HepG2 (cell line): ENCODE results near the gene ORM1. TPM values are rescaled to one million over a fixed set of nuclear protein-coding genes. Genes with fewer than 3 reads are reported as not detected.

Experiments
- AHDC1 ChIP-seq: sonication (generic); formaldehyde crosslinking; IDR thresholded peaks from 2 replicates; pipeline ENCODE4 v1.5.1; 2020; ENCODE audit warnings: mild to moderate bottlenecking, missing genetic modification reagents, borderline replicate concordance
- ATRX ChIP-seq: sonication (generic); formaldehyde crosslinking; IDR thresholded peaks from 2 replicates; pipeline ENCODE4 v1.4.0; 2020; ENCODE audit warnings: missing genetic modification reagents, borderline replicate concordance
- BRD4 ChIP-seq: sonication (generic); formaldehyde crosslinking; IDR thresholded peaks from 2 replicates; pipeline ENCODE4 v1.4.0; 2020; ENCODE audit warnings: missing genetic modification reagents
- CBFB ChIP-seq: sonication (generic); formaldehyde crosslinking; IDR thresholded peaks from 2 replicates; pipeline ENCODE4 v1.4.0; 2020; ENCODE audit warnings: missing genetic modification reagents
- HDAC6 ChIP-seq: fragments of 200-600 bp; sonication (generic); IDR thresholded peaks from 2 replicates; pipeline ENCODE4 v1.7.0; 2017; ENCODE audit warnings: mild to moderate bottlenecking, antibody characterized with exemption, low read length, low read depth
- HNF1A ChIP-seq, 2 experiments: sonication (generic) in 1 of 2; formaldehyde crosslinking in 1 of 2; IDR thresholded peaks; 2 replicates each; pipeline versions ENCODE4 v1.4.0 to v1.6.1; 2016 to 2020; ENCODE audit warnings: borderline replicate concordance in 1 of 2, low read depth in 1 of 2, mild to moderate bottlenecking in 1 of 2, missing genetic modification reagents in 1 of 2
- MED8 ChIP-seq: sonication (generic); formaldehyde crosslinking; IDR thresholded peaks from 2 replicates; pipeline ENCODE4 v1.8.1; 2023; ENCODE audit warnings: mild to moderate bottlenecking, missing genetic modification reagents; ENCODE audit not compliant: insufficient replicate concordance
- MTA1 ChIP-seq: sonication (generic); formaldehyde crosslinking; IDR thresholded peaks from 2 replicates; pipeline ENCODE4 v1.4.0; 2020; ENCODE audit warnings: missing genetic modification reagents, mild to moderate bottlenecking, borderline replicate concordance
- NFE2L2 ChIP-seq: fragments of 150-350 bp; IDR thresholded peaks from 2 replicates; pipeline ENCODE4 v1.6.1; 2014; ENCODE audit warnings: low read length
- SRSF1 ChIP-seq: fragments of 200-400 bp; formaldehyde crosslinking; optimal IDR thresholded peaks from 2 replicates; pipeline ENCODE3; 2017; ENCODE audit warnings: mild to moderate bottlenecking, low read depth, low read length, moderate library complexity
- XBP1 ChIP-seq: sonication (generic); formaldehyde crosslinking; IDR thresholded peaks from 2 replicates; pipeline ENCODE4 v1.5.0; 2020; ENCODE audit warnings: missing genetic modification reagents
- ZNF17 ChIP-seq: sonication (generic); formaldehyde crosslinking; IDR thresholded peaks from 2 replicates; pipeline ENCODE4 v1.5.0; 2020; ENCODE audit warnings: mild to moderate bottlenecking, missing genetic modification reagents
- ZNF644 ChIP-seq: IDR thresholded peaks from 2 replicates; pipeline ENCODE4 v1.6.1; 2016; ENCODE audit warnings: low read depth
- ZSCAN31 ChIP-seq: sonication (generic); formaldehyde crosslinking; IDR thresholded peaks from 2 replicates; pipeline ENCODE4 v1.5.0; 2020; ENCODE audit warnings: low read depth, mild to moderate bottlenecking, missing genetic modification reagents
- polyA plus RNA-seq, 8 experiments: library from polyadenylated mRNA; depleted of rRNA in 3 of 8; stranded (reverse) in 7 of 8; unstranded in 1 of 8; fragments of >200 nt; fragmentation: Illumina TruSeq in 4 of 8; extraction: Trizol in 4 of 8; gene quantifications; 2 replicates each; pipeline versions ENCODE4 v1.2.1 to v1.2.3, GENCODE V29; 2011 to 2016; ENCODE audit warnings: low read depth in 4 of 8, missing spikeins in 1 of 8, mixed read lengths in 1 of 8; ENCODE audit not compliant: insufficient read depth in 1 of 8
- total RNA-seq, 5 experiments: library from RNA; depleted of rRNA; stranded (reverse); fragments of >200 nt; fragmentation: Illumina TruSeq; extraction: Trizol; gene quantifications; 2 replicates each; pipeline ENCODE4 v1.2.3, GENCODE V29; 2016; ENCODE audit warnings: low read depth in 1 of 5
- TF ChIP-seq, protein P1 (sequence below): IDR thresholded peaks from 2 replicates; pipeline ENCODE4 v1.4.0; 2020; ENCODE audit warnings: mild to moderate bottlenecking, missing genetic modification reagents

The ORM1 gene
- total and polyA plus RNA-seq, 2 of the 13 experiments (the other 11 are each of a cell fraction or from before 2014, with no cell fraction given) = 699 to 1,180 TPM

GRCh38 chr9:114364134-114365041 is 41.5 kb downstream of the ORM1 start (continued):
- TF ChIP-seq, protein P1, sequence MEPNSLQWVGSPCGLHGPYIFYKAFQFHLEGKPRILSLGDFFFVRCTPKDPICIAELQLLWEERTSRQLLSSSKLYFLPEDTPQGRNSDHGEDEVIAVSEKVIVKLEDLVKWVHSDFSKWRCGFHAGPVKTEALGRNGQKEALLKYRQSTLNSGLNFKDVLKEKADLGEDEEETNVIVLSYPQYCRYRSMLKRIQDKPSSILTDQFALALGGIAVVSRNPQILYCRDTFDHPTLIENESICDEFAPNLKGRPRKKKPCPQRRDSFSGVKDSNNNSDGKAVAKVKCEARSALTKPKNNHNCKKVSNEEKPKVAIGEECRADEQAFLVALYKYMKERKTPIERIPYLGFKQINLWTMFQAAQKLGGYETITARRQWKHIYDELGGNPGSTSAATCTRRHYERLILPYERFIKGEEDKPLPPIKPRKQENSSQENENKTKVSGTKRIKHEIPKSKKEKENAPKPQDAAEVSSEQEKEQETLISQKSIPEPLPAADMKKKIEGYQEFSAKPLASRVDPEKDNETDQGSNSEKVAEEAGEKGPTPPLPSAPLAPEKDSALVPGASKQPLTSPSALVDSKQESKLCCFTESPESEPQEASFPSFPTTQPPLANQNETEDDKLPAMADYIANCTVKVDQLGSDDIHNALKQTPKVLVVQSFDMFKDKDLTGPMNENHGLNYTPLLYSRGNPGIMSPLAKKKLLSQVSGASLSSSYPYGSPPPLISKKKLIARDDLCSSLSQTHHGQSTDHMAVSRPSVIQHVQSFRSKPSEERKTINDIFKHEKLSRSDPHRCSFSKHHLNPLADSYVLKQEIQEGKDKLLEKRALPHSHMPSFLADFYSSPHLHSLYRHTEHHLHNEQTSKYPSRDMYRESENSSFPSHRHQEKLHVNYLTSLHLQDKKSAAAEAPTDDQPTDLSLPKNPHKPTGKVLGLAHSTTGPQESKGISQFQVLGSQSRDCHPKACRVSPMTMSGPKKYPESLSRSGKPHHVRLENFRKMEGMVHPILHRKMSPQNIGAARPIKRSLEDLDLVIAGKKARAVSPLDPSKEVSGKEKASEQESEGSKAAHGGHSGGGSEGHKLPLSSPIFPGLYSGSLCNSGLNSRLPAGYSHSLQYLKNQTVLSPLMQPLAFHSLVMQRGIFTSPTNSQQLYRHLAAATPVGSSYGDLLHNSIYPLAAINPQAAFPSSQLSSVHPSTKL (CRISPR knock-in tag) = peak; percentile 53; the same call in 1 of the 2 replicates
- no peak for TF ChIP-seq ZSCAN31 (CRISPR knock-in tag)
- no peak for TF ChIP-seq AHDC1 (CRISPR knock-in tag)
- no peak for TF ChIP-seq MTA1
- no peak for TF ChIP-seq HNF1A (IDR thresholded peaks at IDR 0.05; ENCODE audit: low read depth)
- TF ChIP-seq HNF1A (CRISPR knock-in tag; IDR thresholded peaks at IDR 0.05; ENCODE audit: borderline replicate concordance) = no peak
- TF ChIP-seq ATRX (CRISPR knock-in tag) = no peak
- TF ChIP-seq ZNF644 = no peak
- no peak for TF ChIP-seq HDAC6
- TF ChIP-seq ZNF17 = no peak
- TF ChIP-seq MED8 (CRISPR knock-in tag) = no peak
- no peak for TF ChIP-seq XBP1 (CRISPR knock-in tag)
- TF ChIP-seq CBFB = no peak
- TF ChIP-seq NFE2L2 = no peak
- no peak for TF ChIP-seq BRD4 (CRISPR knock-in tag)
- TF ChIP-seq SRSF1 = no peak
